ENCODE data around the gene S100A16. TPM values are rescaled to one million over a fixed set of nuclear protein-coding genes. Genes with fewer than 3 reads are reported as not detected.

The S100A16 gene
- total and polyA plus RNA-seq, 9 of the 15 experiments (the other 6 are each of a cell fraction or from before 2014, with no cell fraction given), result 1.6 to 6.9 (median 4.3) TPM

- peak in 1 of 4 experiments; percentile 43 for DNase-seq (ENCODE audit: extremely low read depth in 1 of 4, low spot score in 3 of 4)
- no peak overlapping the region for H3K4me3 ChIP-seq
- FAIRE-seq, result peak; percentile 15
- H2AFZ ChIP-seq (ENCODE audit: low read depth, low read length), result no peak overlapping the region
- WGBS (ENCODE audit: insufficient coverage, low coverage, missing lambda C conversion rate), result 6% methylated on average over 3 of the region's 3 CpGs
- POLR2A ChIA-PET, result interaction anchor here (0.6 to 1.0 kb wide), 3 partner anchors 54 to 421 kb away, joined by 3 to 4 read pairs (median 3); partner anchors contain the start of gene S100A13
- no peaks in the 10 kb centered on the region for H3K9me3 ChIP-seq (replicated peaks; ENCODE audit: control insufficient read depth, insufficient read depth, low read depth, low read length)
- H4K20me1 ChIP-seq (replicated peaks; ENCODE audit: control insufficient read depth, insufficient read depth, low read length), result no peaks in the 10 kb centered on the region
- no TSS peak for BruUV-seq (replicated peaks)
- peak; percentile 64 for ATAC-seq
- in situ Hi-C loops (cut with MboI) (no loop called here), intact Hi-C loops (cut with micrococcal nuclease) (no loop called here)
- H3K27ac ChIP-seq (ENCODE audit: extremely low read depth, low read depth, low read length), result no peak overlapping the region
- H3K79me2 ChIP-seq (ENCODE audit: control insufficient read depth, insufficient read depth, low read length), result no peaks in the 10 kb centered on the region
- peaks cover 3% of the 10 kb centered on the region for H3K9me1 ChIP-seq (ENCODE audit: control insufficient read depth, insufficient read depth, low read length)
- H3K4me2 ChIP-seq (ENCODE audit: insufficient read depth, low read length), result no peak overlapping the region
- H3K36me3 ChIP-seq (ENCODE audit: control insufficient read depth, insufficient read depth, low read length), result no peaks in the 10 kb centered on the region
- no peaks in the 10 kb centered on the region for H3K27me3 ChIP-seq (ENCODE audit: control insufficient read depth in 2 of 2, insufficient read depth in 2 of 2, low read length in 2 of 2)
- CTCF ChIA-PET (ENCODE audit: low intra/inter-chr PET ratio), result interaction anchor here (0.6 kb wide), 1 partner anchor 11 kb away, joined by 3 read pairs; no protein-coding TSS in a partner anchor
- H3K9ac ChIP-seq (ENCODE audit: insufficient read depth in 1 of 2, low read depth in 2 of 2, low read length in 2 of 2), result no peak overlapping the region
- peaks cover 17 to 18% of the 10 kb centered on the region in 2 experiments for H3K4me1 ChIP-seq (replicated peaks in 1 of 2; ENCODE audit: control insufficient read depth in 2 of 2, insufficient read depth in 2 of 2, low read length in 2 of 2)
- no peak for TF ChIP-seq ADNP (tag; IDR thresholded peaks at IDR 0.05)
- peak; percentile 68 to 69 for TF ChIP-seq RAD21 (CRISPR knock-in tag; conservative IDR thresholded peaks at IDR 0.05 in 1 of 2, IDR thresholded peaks at IDR 0.05 in 1 of 2)
- no peak for TF ChIP-seq TOE1 (IDR thresholded peaks at IDR 0.05; ENCODE audit: borderline replicate concordance)
- TF ChIP-seq TOE1 (CRISPR knock-in tag; IDR thresholded peaks at IDR 0.05; ENCODE audit: borderline replicate concordance, low read depth), result no peak
- TF ChIP-seq ZBTB1 (CRISPR knock-in tag; IDR thresholded peaks at IDR 0.05; ENCODE audit: borderline replicate concordance, low read depth), result no peak
- TF ChIP-seq MLX (CRISPR knock-in tag; conservative IDR thresholded peaks at IDR 0.05), result no peak
- TF ChIP-seq POLR2AphosphoS5 (IDR thresholded peaks at IDR 0.05; ENCODE audit: control insufficient read depth, insufficient read depth, low read depth, low read length), result no peak
- TF ChIP-seq DEAF1 (CRISPR knock-in tag; IDR thresholded peaks at IDR 0.05), result peak; percentile 65
- TF ChIP-seq ZBTB12 (CRISPR knock-in tag; IDR thresholded peaks at IDR 0.05), result no peak
- TF ChIP-seq EP400 (IDR thresholded peaks at IDR 0.05), result 0 out of 2 replicates have a peak, but pooled peaks have one; percentile 12
- TF ChIP-seq MNT (conservative IDR thresholded peaks at IDR 0.05), result peak in 1 of 2 experiments; percentile 27; a peak in 1 of 4 replicates
- peak; percentile 60 to 82 (median 61) for TF ChIP-seq CTCF (IDR thresholded peaks at IDR 0.05 in 2 of 3, conservative IDR thresholded peaks at IDR 0.05 in 1 of 3; ENCODE audit: insufficient read depth in 2 of 3, low read depth in 1 of 3, low read length in 3 of 3)
Observed at GRCh38 chr1:153572569-153573015, 40.3 kb downstream of the S100A16 start.

All from K562 (cell line).